HepG2 (cell line): ENCODE data around the gene WDR89. TPM values are rescaled to one million over a fixed set of nuclear protein-coding genes. Genes with fewer than 3 reads are reported as not detected.

Experiments
- ATAC-seq: fragments of 200-7000 bp; cut with Tn5 transposase; 3 replicates; pipeline ENCODE4 v1.9.1; 2020; ENCODE audit warnings: mild to moderate bottlenecking, moderate library complexity
- BruUV-seq: library from RNA; stranded (reverse); fragments of 400-500 nt; replicated peaks from 2 replicates; lab custom pipeline; 2021; lab: Mats Ljungman, UMichigan
- CTCF ChIA-PET: fragments of 300-600 bp; formaldehyde crosslinking; extraction: SDS; loops from one replicate; lab custom pipeline; 2021; ENCODE audit warnings: low total read pairs, inconsistent platforms, low intra/inter-chr PET ratio; lab: Yijun Ruan, JAX
- POLR2A ChIA-PET: fragments of 350-600 bp; sonication (Branson Sonifier 250); formaldehyde crosslinking; loops from one replicate; lab custom pipeline; 2020; ENCODE audit warnings: antibody characterized with exemption, inconsistent platforms; lab: Yijun Ruan, JAX
- DNase-seq: peaks from one replicate; pipeline ENCODE4 v3.0.0-alpha.2; 2015; ENCODE audit warnings: low spot score
- FAIRE-seq: peaks from 3 replicates; lab custom pipeline; 2011; peaks lifted over from hg19 to GRCh38; lab: Jason Lieb, UNC
- H2AFZ ChIP-seq: one replicate; pipeline ENCODE4 v1.6.1; 2011; ENCODE audit warnings: low read length, inconsistent platforms
- H3K27ac ChIP-seq: fragments of 300-600 bp; 3 replicates; pipeline ENCODE4 v1.8.0; 2011; ENCODE audit warnings: mixed run types, mild to moderate bottlenecking, mixed read lengths, low read length, inconsistent platforms; ENCODE audit not compliant: insufficient read depth; ENCODE audit errors: extremely low read length
- H3K27me3 ChIP-seq, 2 experiments: fragments of 200-600 bp in 1 of 2; 2 replicates in 1 of 2; 3 replicates in 1 of 2; pipeline versions ENCODE4 v1.6.0 to v1.8.0; 2011; ENCODE audit warnings: low read length in 2 of 2, mild to moderate bottlenecking in 2 of 2, moderate library complexity in 2 of 2, inconsistent platforms in 1 of 2; ENCODE audit not compliant: insufficient read depth in 2 of 2, control insufficient read depth in 1 of 2
- H3K36me3 ChIP-seq, 2 experiments: fragments of 200-600 bp in 1 of 2; replicated peaks in 1 of 2; 2 replicates in 1 of 2; 3 replicates in 1 of 2; pipeline versions ENCODE4 v1.5.1 to v1.8.0; 2011; ENCODE audit warnings: low read length in 2 of 2, inconsistent platforms in 1 of 2; ENCODE audit not compliant: insufficient read depth in 2 of 2, control insufficient read depth in 1 of 2
- H3K4me1 ChIP-seq: 2 replicates; pipeline ENCODE4 v1.5.1; 2012; ENCODE audit warnings: low read length, inconsistent platforms; ENCODE audit not compliant: insufficient read depth
- H3K4me2 ChIP-seq: 2 replicates; pipeline ENCODE4 v1.6.0; 2011; ENCODE audit warnings: low read depth, low read length, inconsistent platforms
- H3K4me3 ChIP-seq, 3 experiments: fragments of 200-600 bp in 1 of 3; sonication (generic), shearing (Covaris generic) in 1 of 3; replicated peaks in 1 of 3; 2 replicates each; pipeline ENCODE4 v1.5.1; 2011 to 2016; ENCODE audit warnings: low read length in 3 of 3, inconsistent platforms in 2 of 3, low read depth in 2 of 3, mild to moderate bottlenecking in 2 of 3, control low read depth in 1 of 3, mixed read lengths in 1 of 3; ENCODE audit not compliant: insufficient read depth in 1 of 3
- H3K79me2 ChIP-seq: one replicate; pipeline ENCODE4 v1.6.1; 2011; ENCODE audit warnings: low read length, inconsistent platforms; ENCODE audit not compliant: insufficient read depth
- H3K9ac ChIP-seq: 2 replicates; pipeline ENCODE4 v1.6.0; 2011; ENCODE audit warnings: mild to moderate bottlenecking, low read depth, low read length, inconsistent platforms; ENCODE audit not compliant: insufficient read depth
- H3K9me3 ChIP-seq: 2 replicates; pipeline ENCODE4 v1.5.1; 2012; ENCODE audit warnings: mild to moderate bottlenecking, low read length
- H4K20me1 ChIP-seq: 2 replicates; pipeline ENCODE4 v1.6.0; 2011; ENCODE audit warnings: inconsistent platforms, mild to moderate bottlenecking, low read length, moderate library complexity; ENCODE audit not compliant: insufficient read depth
- ATF7-NPFF ChIP-seq: sonication (generic); formaldehyde crosslinking; IDR thresholded peaks from 2 replicates; pipeline ENCODE4 v1.8.1; 2023; ENCODE audit warnings: mild to moderate bottlenecking, low read depth, missing genetic modification reagents, moderate library complexity
- CTCF ChIP-seq: sonication (generic); formaldehyde crosslinking; IDR thresholded peaks from 2 replicates; pipeline ENCODE4 v1.5.0; 2020; ENCODE audit warnings: mild to moderate bottlenecking, missing genetic modification reagents, moderate library complexity
- ETV5 ChIP-seq: IDR thresholded peaks from 2 replicates; pipeline ENCODE4 v1.6.1; 2018; ENCODE audit warnings: missing biosample characterization, missing genetic modification reagents, inconsistent platforms, borderline replicate concordance
- HCFC1 ChIP-seq: fragments of 150-350 bp; IDR thresholded peaks from 2 replicates; pipeline ENCODE4 v1.6.1; 2014; ENCODE audit warnings: low read depth, low read length
- HNF1B ChIP-seq: sonication (generic); formaldehyde crosslinking; IDR thresholded peaks from 2 replicates; pipeline ENCODE4 v1.5.1; 2020; ENCODE audit warnings: mild to moderate bottlenecking, moderate library complexity, missing genetic modification reagents
- SP1 ChIP-seq, 2 experiments: fragments of 450-650 bp in 1 of 2; sonication (generic) in 1 of 2; formaldehyde crosslinking in 1 of 2; IDR thresholded peaks; 2 replicates each; pipeline versions ENCODE4 v1.4.0 to v1.6.1; 2016 to 2020; ENCODE audit warnings: missing genetic modification reagents in 1 of 2
- ZFYVE20 ChIP-seq: sonication (generic); formaldehyde crosslinking; IDR thresholded peaks from 2 replicates; pipeline ENCODE4 v1.8.0; 2023; ENCODE audit warnings: low read depth, mild to moderate bottlenecking, moderate library complexity, missing genetic modification reagents, borderline replicate concordance
- ZMYM3 ChIP-seq: sonication (generic); formaldehyde crosslinking; IDR thresholded peaks from 2 replicates; pipeline ENCODE4 v1.5.1; 2020; ENCODE audit warnings: mild to moderate bottlenecking, missing genetic modification reagents
- ZNF143 ChIP-seq: sonication (generic); formaldehyde crosslinking; IDR thresholded peaks from 2 replicates; pipeline ENCODE4 v1.4.0; 2020; ENCODE audit warnings: missing genetic modification reagents
- ZNF451 ChIP-seq: sonication (generic); formaldehyde crosslinking; IDR thresholded peaks from 2 replicates; pipeline ENCODE4 v1.5.0; 2020; ENCODE audit warnings: mild to moderate bottlenecking, missing genetic modification reagents
- in situ Hi-C: cut with HindIII; loops from 2 replicates; pipeline ENCODE4 v1.10.0; 2017; ENCODE audit warnings: low pct_unique_long_range_greater_than_20kb; ENCODE audit not compliant: extremely low pct_ligation_motif_present
- intact Hi-C: fragments of 100-400 bp; cut with micrococcal nuclease; formaldehyde crosslinking; loops from one replicate; pipeline ENCODE4 v1.10.0; 2022; ENCODE audit not compliant: unreplicated experiment
- polyA plus RNA-seq, 8 experiments: library from polyadenylated mRNA; depleted of rRNA in 3 of 8; stranded (reverse) in 7 of 8; unstranded in 1 of 8; fragments of >200 nt; fragmentation: Illumina TruSeq in 4 of 8; extraction: Trizol in 4 of 8; gene quantifications; 2 replicates each; pipeline versions ENCODE4 v1.2.1 to v1.2.3, GENCODE V29; 2011 to 2016; ENCODE audit warnings: low read depth in 4 of 8, missing spikeins in 1 of 8, mixed read lengths in 1 of 8; ENCODE audit not compliant: insufficient read depth in 1 of 8
- total RNA-seq, 5 experiments: library from RNA; depleted of rRNA; stranded (reverse); fragments of >200 nt; fragmentation: Illumina TruSeq; extraction: Trizol; gene quantifications; 2 replicates each; pipeline ENCODE4 v1.2.3, GENCODE V29; 2016; ENCODE audit warnings: low read depth in 1 of 5

Gene WDR89
- total and polyA plus RNA-seq, 2 of the 13 experiments (the other 11 are each of a cell fraction or from before 2014, with no cell fraction given): 5.2 to 20.1 TPM

GRCh38 chr14:63670692-63671091 lies 29.0 kb upstream of the WDR89 start:
- TF ChIP-seq ETV5 (no peak), ZMYM3 (CRISPR knock-in tag) (no peak), CTCF (CRISPR knock-in tag) (no peak), SP1 (IDR thresholded peaks at IDR 0.05) (no peak), SP1 (CRISPR knock-in tag; IDR thresholded peaks at IDR 0.05) (no peak), HCFC1 (no peak), ZFYVE20 (CRISPR knock-in tag) (no peak), ZNF143 (no peak), HNF1B (CRISPR knock-in tag) (no peak), ATF7-NPFF (no peak), ZNF451 (CRISPR knock-in tag) (no peak)
- Histone ChIP-seq H3K79me2 (no peaks in the 10 kb centered on the region), H3K4me2 (no peak overlapping the region), H3K36me3 (no peaks in the 10 kb centered on the region), H3K27ac (no peak overlapping the region), H3K4me1 (peaks cover 19% of the 10 kb centered on the region; the same call in 1 of the 2 replicates), H3K27me3 (no peaks in the 10 kb centered on the region), H4K20me1 (no peaks in the 10 kb centered on the region), H3K4me3 (no peak overlapping the region), H3K9ac (no peak overlapping the region), H2AFZ (no peak overlapping the region), H3K9me3 (no peaks in the 10 kb centered on the region)
- ChIA-PET POLR2A (no interaction called here), CTCF (no interaction called here)
- DNase-seq: no peak
- ATAC-seq: no peak
- intact Hi-C loops (no loop called here), in situ Hi-C loops (no loop called here)
- no TSS peak for BruUV-seq
- FAIRE-seq: no peak
